ENCODE results near the gene RAB35. TPM values are rescaled to one million over a fixed set of nuclear protein-coding genes. Genes with fewer than 3 reads are reported as not detected.

Gene RAB35
- total RNA-seq, 1 donor from 2014 or later, result 90.3 TPM

GRCh38 chr12:120089105-120089504, 27.4 kb downstream of the RAB35 start:
- intact Hi-C loops (cut with micrococcal nuclease), result loop anchor here (5.0 kb wide), 1 partner anchor 152 kb away; no protein-coding TSS in a partner anchor

DNA sequence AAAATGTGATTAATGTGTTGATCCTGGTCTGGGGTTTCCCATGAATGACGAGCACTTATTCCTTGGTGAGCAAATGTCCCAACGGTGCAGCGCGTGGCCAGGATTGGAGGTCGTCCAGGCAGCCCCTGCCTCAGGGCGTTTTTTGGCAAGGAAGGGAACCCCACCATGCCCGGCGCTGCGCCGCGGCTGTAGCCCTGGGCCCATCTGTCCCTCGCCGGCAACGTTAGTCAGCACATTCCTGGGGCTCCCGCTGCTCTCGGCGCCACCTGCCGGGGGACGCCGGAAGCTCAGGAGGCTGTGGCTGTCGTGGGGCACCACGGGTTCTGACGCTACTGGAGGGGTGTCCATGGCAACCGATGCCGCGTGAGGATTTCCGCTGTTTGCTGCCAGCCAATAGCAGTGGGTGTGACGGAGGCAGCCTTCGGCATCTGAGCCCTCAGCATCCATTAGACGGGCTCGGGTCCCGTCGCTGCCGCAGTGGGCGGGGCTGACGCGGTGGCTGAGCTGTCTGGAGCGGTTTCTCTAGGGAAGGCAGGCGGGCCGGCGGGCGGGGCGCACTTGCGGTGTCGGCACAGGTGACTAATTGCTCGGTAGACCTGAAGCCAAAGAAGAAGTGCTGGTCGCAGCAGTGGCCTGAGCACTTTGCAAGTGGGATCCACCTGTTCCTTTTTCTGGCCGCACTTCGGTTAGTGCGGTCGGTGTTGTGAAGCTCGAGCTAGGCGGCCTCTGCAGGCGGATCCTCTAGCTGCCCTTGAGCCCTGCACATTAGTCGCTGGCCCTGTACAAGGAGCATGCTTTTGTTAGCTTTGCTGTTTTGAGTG, 29.5 kb downstream of the RAB35 start:
- intact Hi-C loops (cut with micrococcal nuclease), result loop anchor here (1.0 to 5.0 kb wide), 8 partner anchors 29 to 230 kb away; partner anchors contain the start of genes CIT, RAB35 and RPLP0

GRCh38 chr12:120085920-120086645, 30.5 kb downstream of the RAB35 start:
- intact Hi-C loops (cut with micrococcal nuclease), result loop anchor here (2.0 to 5.0 kb wide), 2 partner anchors 149 to 209 kb away; partner anchors contain the start of gene CIT

GRCh38 chr12:120081641-120082040, 34.9 kb downstream of the RAB35 start:
- intact Hi-C loops (cut with micrococcal nuclease), result no loop called here

GRCh38 chr12:120079411-120080400, 36.8 kb downstream of the RAB35 start:
- intact Hi-C loops (cut with micrococcal nuclease), result loop anchor here (5.0 kb wide), 1 partner anchor 37 kb away; no protein-coding TSS in a partner anchor

GRCh38 chr12:120078868-120079267, 37.7 kb downstream of the RAB35 start:
- intact Hi-C loops (cut with micrococcal nuclease), result loop anchor here (5.0 kb wide), 1 partner anchor 37 kb away; no protein-coding TSS in a partner anchor

DNA sequence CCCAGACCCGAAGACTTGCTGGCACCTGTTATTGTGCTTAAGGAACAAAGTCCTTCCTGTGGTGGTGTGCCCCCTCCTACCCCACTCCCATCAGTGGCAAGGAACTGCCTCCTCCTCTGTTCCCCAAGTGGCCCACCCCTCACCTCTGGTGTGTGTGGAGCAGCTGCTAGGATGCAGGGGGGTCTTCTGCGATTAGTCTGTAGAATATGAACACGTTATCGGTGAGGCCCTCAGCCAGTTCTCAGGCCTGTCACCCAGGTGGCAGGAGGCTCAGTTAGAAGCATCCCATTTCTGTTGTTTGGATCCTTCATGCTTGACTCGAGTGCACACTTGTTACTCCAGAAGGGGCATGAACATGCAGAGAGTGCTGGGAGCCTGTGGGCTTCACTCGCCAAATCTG, 39.3 kb downstream of the RAB35 start:
- intact Hi-C loops (cut with micrococcal nuclease), result loop anchor here (5.0 kb wide), 1 partner anchor 35 kb away; no protein-coding TSS in a partner anchor

DNA sequence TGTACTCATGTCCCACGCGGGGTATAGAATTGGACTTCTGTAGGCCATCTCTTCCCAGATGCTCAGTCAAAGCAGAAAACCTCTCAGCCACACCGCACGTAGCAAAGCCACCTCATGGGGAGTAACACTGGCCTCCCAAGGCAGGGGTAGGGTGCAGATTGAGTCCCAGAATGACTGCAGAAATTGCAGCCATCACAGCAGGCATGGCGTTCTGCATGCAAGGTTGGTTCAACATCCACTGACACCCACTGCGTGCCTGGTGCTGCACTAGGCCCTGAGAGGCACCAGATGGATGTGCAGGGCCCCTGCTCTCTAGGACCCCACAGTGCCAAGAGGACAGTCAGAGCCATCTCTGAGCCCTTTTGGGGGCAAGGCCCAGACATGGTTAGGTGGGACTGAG, 39.9 kb downstream of the RAB35 start:
- intact Hi-C loops (cut with micrococcal nuclease), result loop anchor here (5.0 kb wide), 1 partner anchor 34 kb away; no protein-coding TSS in a partner anchor

DNA sequence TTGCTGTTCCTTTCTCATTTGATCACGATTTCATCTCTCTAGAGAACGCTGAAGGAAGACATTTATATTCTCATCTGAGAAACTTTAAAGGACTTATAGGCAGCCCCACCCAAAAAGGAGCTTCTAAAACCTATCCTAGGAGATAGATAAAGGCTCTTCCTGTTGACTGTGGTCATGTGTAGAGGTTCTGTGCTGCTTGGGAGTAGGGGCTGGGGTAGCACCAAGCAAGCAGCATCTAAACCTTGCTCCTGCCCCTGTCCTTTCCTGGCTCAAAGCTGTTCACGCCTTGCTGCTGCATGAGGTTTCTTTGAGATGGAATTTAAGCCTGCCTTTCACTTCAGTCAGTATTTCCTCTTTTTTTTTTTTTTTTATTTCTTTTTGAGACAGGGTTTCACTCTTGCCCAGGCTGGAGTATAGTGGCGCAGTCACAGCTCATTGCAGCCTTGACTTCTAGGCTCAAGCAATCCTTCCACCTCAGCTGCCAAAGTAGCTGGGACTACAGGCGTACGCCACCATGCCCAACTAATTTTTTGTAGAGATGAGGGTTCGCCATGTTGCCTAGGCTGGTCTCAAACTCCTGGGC, 41.4 kb downstream of the RAB35 start:
- intact Hi-C loops (cut with micrococcal nuclease), result loop anchor here (5.0 kb wide), 1 partner anchor 33 kb away; no protein-coding TSS in a partner anchor

- intact Hi-C loops (cut with micrococcal nuclease), result no loop called here
Measured at GRCh38 chr12:120072472-120073249, 43.9 kb downstream of the RAB35 start.

DNA sequence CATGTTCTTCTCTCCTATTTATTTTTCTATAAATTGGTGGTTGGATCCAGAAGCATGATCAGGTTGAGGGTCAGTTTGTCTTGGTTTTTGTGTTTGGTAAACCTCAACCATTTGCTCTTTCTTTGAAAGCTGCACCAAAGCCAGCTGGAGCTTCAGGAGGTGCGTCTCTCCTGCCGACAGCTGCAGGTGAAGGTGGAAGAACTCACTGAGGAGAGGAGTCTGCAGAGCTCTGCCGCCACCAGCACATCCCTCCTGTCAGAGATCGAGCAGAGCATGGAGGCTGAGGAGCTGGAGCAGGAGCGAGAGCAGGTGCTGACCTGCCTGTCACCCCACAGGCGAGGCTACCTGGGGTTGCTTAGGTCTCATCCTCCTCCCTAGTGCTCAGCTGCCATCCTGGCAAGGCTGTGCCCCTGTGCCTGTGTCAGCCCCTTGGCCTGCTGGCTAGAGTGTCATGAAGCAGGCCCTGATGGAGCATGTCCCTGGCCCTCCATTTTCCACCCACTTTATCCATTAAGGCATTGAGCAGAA, 45.0 kb downstream of the RAB35 start:
- intact Hi-C loops (cut with micrococcal nuclease), result no loop called here

DNA sequence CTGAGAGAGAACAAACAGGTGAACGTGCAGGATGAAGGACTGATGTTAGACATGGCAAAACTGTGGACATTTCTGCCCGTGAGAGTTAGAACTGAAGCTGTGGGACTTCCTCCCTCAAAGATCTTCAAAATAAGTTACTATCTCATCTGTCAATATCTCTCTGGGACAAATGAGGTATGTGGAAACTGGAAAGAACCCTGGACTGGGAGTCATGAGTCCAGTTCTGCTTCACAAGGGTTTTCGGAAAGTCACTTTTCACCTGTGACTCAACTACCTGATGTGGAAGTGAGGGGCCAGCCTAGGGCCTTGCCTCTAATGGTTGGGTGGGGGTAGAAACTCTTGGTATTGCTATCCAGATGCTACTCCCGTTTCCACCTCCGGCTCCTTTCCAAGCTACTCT, 47.3 kb downstream of the RAB35 start:
- intact Hi-C loops (cut with micrococcal nuclease), result no loop called here

- intact Hi-C loops (cut with micrococcal nuclease), result no loop called here
Measured at GRCh38 chr12:120067901-120068300, 48.7 kb downstream of the RAB35 start.

DNA sequence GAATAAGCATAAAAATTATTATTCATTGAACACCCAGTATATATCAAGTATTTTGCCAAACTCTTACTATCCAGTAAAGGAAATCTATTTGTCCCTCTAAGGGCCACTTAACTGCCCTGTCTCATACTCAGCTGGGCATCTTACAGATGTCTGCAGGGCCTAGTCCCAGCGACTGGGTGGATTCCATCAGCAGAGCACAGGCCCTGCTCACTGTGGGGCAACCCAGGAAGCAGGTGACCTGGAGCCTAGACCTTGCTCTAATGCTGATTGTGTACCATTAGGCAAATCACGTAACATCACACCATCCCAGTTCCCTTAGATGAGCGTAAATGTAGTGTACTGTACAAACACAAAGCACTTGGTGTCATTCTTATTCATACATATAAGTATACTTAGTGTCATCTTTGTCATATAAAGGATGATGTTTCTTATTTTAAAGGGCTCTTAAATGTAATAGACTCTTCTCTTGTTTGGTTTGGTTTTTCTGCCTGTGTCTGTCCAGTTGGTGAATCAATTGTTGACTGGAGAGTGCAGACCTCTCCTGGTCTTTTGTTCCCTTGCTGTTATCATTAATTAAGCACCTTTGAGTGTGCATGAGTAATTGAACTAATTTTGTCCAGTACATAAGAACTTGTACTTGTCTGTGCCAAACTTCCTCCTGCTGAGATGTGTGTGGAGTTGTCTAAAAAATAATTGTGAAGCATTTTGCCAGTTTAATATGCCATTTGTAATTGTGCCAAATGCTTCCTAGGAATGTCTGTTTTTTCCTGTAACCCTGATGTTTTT, 49.3 kb downstream of the RAB35 start:
- intact Hi-C loops (cut with micrococcal nuclease), result no loop called here

- intact Hi-C loops (cut with micrococcal nuclease), result no loop called here
Measured at GRCh38 chr12:120066341-120066740, 50.2 kb downstream of the RAB35 start.

DNA sequence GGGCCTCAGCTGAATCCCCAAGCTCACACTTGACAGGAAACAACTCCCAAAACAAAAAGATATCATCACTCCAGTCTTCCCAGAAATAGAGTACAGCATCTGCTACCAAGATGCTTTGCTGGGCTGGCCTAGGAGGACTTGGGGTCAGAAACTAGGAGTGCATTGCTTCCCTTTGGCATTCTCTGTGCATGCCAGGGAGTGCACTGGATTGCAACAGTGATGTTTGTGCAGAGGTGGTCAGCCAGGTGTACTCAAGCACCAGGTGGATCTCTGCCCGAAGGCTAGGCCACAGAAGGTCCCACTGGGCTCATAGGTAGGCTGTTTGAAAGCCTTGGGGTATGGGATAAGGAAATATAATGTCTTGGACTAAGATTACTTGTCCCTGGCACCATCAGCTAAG, 51.1 kb downstream of the RAB35 start:
- intact Hi-C loops (cut with micrococcal nuclease), result no loop called here

DNA sequence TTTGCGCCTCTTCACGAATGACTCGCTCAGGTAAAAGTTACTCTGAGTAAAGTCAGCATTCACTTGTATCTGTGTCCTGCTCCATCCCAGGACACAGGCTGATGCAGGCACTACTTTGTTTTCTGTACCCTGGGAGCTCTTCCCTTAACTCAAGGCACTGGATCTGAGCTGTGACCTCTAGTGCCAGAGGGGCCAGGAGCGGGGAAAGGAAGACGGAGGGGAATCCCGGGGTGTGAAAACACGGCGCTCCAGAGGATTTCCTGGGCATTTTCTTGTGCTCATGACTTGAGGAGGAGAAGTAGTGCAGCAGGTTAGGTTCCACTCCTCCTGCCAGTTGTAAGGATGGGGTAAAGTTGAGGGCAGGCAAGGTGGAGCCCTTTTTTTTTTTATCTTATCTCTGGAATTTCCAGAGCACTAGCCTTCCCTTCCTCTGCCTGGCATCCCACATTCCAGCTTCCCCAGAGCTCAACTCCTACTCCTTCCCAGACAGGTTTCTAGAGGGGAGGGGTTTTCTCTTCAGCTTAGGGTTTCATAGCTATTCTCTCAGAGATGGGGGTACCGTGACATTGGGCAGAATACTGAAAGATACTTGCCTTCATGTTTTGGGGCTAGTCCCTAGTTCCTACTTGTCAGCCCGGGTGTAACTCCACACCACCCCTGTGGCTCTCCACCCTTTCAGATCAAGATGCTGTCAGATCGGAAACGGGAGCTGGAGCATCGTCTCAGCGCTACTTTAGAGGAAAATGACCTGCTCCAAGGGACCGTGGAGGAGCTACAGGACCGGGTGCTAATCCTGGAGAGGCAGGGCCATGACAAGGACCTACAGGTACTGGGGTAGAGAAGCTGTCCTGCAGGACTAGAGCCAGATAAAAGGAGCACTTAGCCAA, 52.3 kb downstream of the RAB35 start:
- intact Hi-C loops (cut with micrococcal nuclease), result no loop called here

Measured in T-helper 2 cell treated with Interferon-gamma antibody and Interleukin-4, amounts not matched to agents 100 ng/mL and 5 ng/mL, for 36 hours (primary cell).